SJSA1 (cell line): ENCODE measurements around the gene ANKRD44. TPM values are rescaled to one million over a fixed set of nuclear protein-coding genes. Genes with fewer than 3 reads are reported as not detected.
"Not testable (repeated sequence)": the region's sequence is repeated elsewhere in the genome, so short reads cannot be mapped to it uniquely, and the experiment has no call there.

ENCODE experiments used
- DNase-seq, 2 experiments: peaks; one replicate each; pipeline ENCODE4 v3.0.0-alpha.2; 2015 to 2020; ENCODE audit warnings: low spot score in 2 of 2, low read depth in 1 of 2
- H3K27ac ChIP-seq: fragments of 250-450 bp; sonication (Bioruptor Pico); 2 replicates; pipeline ENCODE4 v1.5.1; 2020; ENCODE audit warnings: mild to moderate bottlenecking, moderate library complexity
- H3K27me3 ChIP-seq: fragments of 250-450 bp; sonication (Bioruptor Pico); replicated peaks from 2 replicates; pipeline ENCODE4 v1.5.1; 2020; ENCODE audit warnings: mild to moderate bottlenecking, moderate library complexity
- H3K36me3 ChIP-seq: fragments of 250-450 bp; sonication (Bioruptor Pico); 2 replicates; pipeline ENCODE4 v1.5.1; 2020; ENCODE audit warnings: mild to moderate bottlenecking
- H3K4me1 ChIP-seq: fragments of 250-450 bp; sonication (Bioruptor Pico); replicated peaks from 2 replicates; pipeline ENCODE4 v1.6.1; 2021; ENCODE audit warnings: mild to moderate bottlenecking
- H3K4me3 ChIP-seq: fragments of 250-450 bp; sonication (Bioruptor Pico); 2 replicates; pipeline ENCODE4 v1.5.1; 2020; ENCODE audit warnings: mild to moderate bottlenecking
- H3K9me3 ChIP-seq: fragments of 250-450 bp; sonication (Bioruptor Pico); replicated peaks from 2 replicates; pipeline ENCODE4 v1.5.1; 2020; ENCODE audit warnings: mild to moderate bottlenecking
- total RNA-seq: library from RNA; depleted of rRNA; stranded (reverse); fragments of >200 nt; shearing (Covaris generic); gene quantifications from 2 replicates; pipeline ENCODE4 v1.2.3, GENCODE V29; 2014

The ANKRD44 gene
- total RNA-seq, 1 experiment from 2014 or later: 15.5 TPM

DNA sequence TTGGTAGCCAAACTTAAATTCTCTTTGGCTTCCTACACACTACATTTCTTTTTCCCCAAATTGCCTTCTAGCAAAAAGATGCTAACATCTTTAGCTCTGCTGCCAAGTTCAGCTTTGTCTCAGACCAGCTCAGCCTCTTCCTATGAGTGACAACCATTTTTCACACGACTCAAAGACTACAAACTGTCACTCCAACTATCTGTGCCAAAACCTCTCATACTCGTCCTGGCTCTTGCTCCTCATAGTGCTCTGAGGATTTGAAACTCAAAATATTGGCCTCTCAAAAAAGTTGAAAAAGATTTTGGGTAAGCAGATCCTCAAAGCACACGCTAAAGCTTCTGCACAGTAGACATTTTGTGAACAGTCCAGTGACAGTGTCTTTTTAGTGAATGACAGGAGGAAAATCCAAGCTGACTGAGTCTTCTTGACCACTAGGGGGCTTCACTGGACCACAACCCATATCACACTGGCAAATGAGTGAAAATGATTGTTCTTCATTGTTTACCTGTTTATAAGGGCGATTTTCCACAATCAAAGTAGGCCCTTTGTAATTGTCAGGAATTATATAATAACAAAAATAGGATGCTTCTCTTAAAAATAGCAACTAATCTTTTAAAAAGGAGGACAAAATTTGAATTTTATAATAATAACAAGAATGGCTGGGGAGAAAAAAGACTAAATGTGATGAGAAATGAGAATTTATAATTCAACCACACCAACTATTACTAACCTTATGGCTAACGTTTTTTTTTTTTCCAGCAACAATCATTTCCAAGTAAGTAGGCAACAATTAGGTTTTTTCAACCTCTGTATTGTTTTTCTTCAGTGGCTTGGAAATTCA, 298.6 kb downstream of the ANKRD44 start:
- Histone ChIP-seq H3K4me3 (no peak overlapping the region), H3K27me3 (no peaks in the 10 kb centered on the region; the same call in 1 of the 2 replicates), H3K4me1 (no peaks in the 10 kb centered on the region), H3K9me3 (no peaks in the 10 kb centered on the region), H3K27ac (no peak overlapping the region), H3K36me3 (no peaks in the 10 kb centered on the region)
- peak in 1 of 2 experiments; percentile 41 for DNase-seq

GRCh38 chr2:197011021-197011417, 299.6 kb downstream of the ANKRD44 start:
- Histone ChIP-seq H3K27me3 (no peaks in the 10 kb centered on the region; the same call in 1 of the 2 replicates), H3K4me1 (no peaks in the 10 kb centered on the region), H3K36me3 (no peaks in the 10 kb centered on the region), H3K4me3 (no peak overlapping the region), H3K27ac (no peak overlapping the region), H3K9me3 (no peaks in the 10 kb centered on the region)
- DNase-seq: no peak

DNA sequence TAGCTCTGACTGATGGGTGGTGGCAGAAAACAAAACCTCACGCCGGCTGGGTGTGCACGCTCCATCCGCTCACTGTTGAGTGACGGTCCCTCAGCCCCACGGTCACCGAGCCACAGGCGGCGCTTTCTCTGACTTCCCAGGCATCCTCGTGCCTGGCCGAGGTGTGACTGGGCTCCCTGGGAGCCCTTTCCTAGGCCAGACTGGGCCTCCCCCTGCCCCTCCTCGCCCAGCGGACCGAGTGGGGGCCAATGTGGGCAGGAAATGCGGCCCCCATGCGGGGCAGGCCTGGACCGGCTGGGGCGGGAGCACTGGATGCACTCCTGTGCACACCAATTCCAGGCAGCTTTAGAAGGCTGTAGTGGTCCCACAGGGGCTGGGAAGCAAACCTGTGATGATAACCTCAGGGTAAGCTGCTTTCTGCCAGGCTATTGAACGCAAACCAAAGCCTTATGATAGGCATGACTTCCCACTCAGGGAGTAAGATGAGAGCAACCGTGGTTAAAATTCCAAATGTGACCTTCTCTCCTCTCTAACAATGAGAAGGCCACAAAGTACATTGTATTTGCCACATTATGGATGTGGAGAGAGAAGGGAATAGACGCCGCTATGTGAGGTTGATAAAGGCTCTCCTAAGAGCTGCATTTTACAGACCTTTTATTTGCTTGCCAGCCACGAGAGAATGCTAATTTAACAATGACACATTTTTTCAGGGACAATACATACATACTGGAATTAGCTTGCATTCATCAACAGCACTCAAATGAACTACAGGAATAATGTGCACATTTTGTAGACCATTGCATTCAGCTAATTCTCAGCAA, 300.2 kb downstream of the ANKRD44 start:
- Histone ChIP-seq H3K27me3 (no peaks in the 10 kb centered on the region; the same call in 1 of the 2 replicates), H3K36me3 (no peaks in the 10 kb centered on the region), H3K27ac (no peak overlapping the region), H3K4me1 (no peaks in the 10 kb centered on the region), H3K4me3 (no peak overlapping the region), H3K9me3 (no peaks in the 10 kb centered on the region)
- no peak for DNase-seq

DNA sequence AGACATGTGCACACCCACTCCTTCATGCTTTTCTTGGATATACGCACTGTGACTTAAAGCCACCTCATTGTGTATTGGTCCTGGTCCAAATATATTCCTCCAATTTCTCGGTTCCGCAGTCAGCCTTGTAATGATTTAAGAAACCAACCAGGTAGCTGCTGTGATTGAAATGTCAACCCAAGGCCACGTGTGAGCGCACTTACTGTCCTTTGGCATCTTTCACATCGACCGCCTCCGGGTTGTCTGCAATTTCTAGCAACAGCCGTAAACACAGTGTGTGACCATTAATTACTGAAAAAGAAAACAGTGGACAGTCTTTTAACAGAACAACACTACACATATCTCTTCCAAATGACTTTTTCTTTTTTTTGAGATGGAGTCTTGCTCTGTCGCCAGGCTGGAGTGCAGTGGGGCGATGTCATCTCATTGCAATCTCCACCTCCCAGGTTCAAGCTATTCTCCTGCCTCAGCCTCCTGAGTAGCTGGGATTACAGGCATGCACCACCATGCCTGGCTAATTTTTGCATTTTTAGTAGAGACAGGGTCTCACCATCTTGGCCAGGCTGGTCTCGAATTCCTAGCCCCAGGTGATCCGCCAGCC, 301.7 kb downstream of the ANKRD44 start:
- not testable (repeated sequence) for H3K4me3 ChIP-seq, H3K36me3 ChIP-seq, H3K9me3 ChIP-seq, H3K4me1 ChIP-seq, DNase-seq, H3K27ac ChIP-seq, H3K27me3 ChIP-seq

GRCh38 chr2:197007716-197008628, 302.6 kb downstream of the ANKRD44 start:
- Histone ChIP-seq H3K4me1 (no peaks in the 10 kb centered on the region), H3K36me3 (no peaks in the 10 kb centered on the region), H3K27me3 (no peaks in the 10 kb centered on the region; the same call in 1 of the 2 replicates), H3K27ac (no peak overlapping the region), H3K9me3 (no peaks in the 10 kb centered on the region), H3K4me3 (no peak overlapping the region)
- no peak for DNase-seq

GRCh38 chr2:197001921-197002320, 308.7 kb downstream of the ANKRD44 start:
- no peaks in the 10 kb centered on the region for H3K4me1 ChIP-seq
- H3K27ac ChIP-seq: no peak overlapping the region
- H3K36me3 ChIP-seq: peaks cover 6% of the 10 kb centered on the region; the same call in 1 of the 2 replicates
- H3K9me3 ChIP-seq: no peaks in the 10 kb centered on the region
- no peak overlapping the region for H3K4me3 ChIP-seq
- no peaks in the 10 kb centered on the region for H3K27me3 ChIP-seq
- DNase-seq: no peak

- Histone ChIP-seq H3K9me3 (no peaks in the 10 kb centered on the region), H3K36me3 (peaks cover 6% of the 10 kb centered on the region; the same call in 1 of the 2 replicates), H3K27me3 (no peaks in the 10 kb centered on the region), H3K4me1 (no peaks in the 10 kb centered on the region), H3K27ac (no peak overlapping the region), H3K4me3 (no peak overlapping the region)
- DNase-seq: no peak
These were observed 314.7 kb downstream of the ANKRD44 start for GRCh38 chr2:196995757-196996314.

GRCh38 chr2:196994764-196995163, 315.8 kb downstream of the ANKRD44 start:
- H3K4me1 ChIP-seq: no peaks in the 10 kb centered on the region

DNA sequence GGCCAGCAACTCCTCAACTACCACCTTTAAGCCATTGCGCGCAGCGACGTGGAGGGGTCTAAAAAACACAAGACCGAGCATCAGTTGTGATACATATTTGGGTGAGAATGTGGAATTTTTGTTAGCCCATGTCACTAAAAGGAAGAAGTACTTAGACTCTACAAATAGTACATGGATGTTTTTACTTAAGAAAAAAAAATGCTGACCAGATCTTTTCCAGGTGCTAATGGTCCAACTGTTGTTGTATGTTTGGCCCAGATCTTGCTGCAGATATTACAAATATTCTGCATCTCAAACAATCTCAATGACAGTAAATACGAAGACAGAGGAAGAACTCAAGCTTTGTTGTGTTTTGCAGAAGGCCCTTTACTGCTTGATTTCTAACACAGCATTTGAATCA, 317.0 kb downstream of the ANKRD44 start:
- Histone ChIP-seq H3K4me1 (peaks cover 2% of the 10 kb centered on the region), H3K4me3 (no peak overlapping the region)
- DNase-seq: no peak

More at GRCh38 chr2:196994764-196995163, 315.8 kb downstream of the ANKRD44 start:
- H3K27me3 ChIP-seq: no peaks in the 10 kb centered on the region
- no peaks in the 10 kb centered on the region for H3K9me3 ChIP-seq
- no peak overlapping the region for H3K27ac ChIP-seq
- no peak overlapping the region for H3K4me3 ChIP-seq
- DNase-seq: no peak
- peaks cover 6% of the 10 kb centered on the region; the same call in 1 of the 2 replicates for H3K36me3 ChIP-seq

GRCh38 chr2:196992466-196992865, 318.1 kb downstream of the ANKRD44 start:
- no peak for DNase-seq
- H3K4me3 ChIP-seq: no peak overlapping the region
- H3K27me3 ChIP-seq: no peaks in the 10 kb centered on the region
- peaks cover 10% of the 10 kb centered on the region for H3K4me1 ChIP-seq
- H3K27ac ChIP-seq: no peak overlapping the region
- no peaks in the 10 kb centered on the region for H3K9me3 ChIP-seq
- H3K36me3 ChIP-seq: no peaks in the 10 kb centered on the region

More for the DNA sequence above, 317.0 kb downstream of the ANKRD44 start:
- H3K36me3 ChIP-seq: peaks cover 6% of the 10 kb centered on the region; the same call in 1 of the 2 replicates
- H3K27ac ChIP-seq: no peak overlapping the region
- H3K9me3 ChIP-seq: no peaks in the 10 kb centered on the region
- H3K27me3 ChIP-seq: no peaks in the 10 kb centered on the region

DNA sequence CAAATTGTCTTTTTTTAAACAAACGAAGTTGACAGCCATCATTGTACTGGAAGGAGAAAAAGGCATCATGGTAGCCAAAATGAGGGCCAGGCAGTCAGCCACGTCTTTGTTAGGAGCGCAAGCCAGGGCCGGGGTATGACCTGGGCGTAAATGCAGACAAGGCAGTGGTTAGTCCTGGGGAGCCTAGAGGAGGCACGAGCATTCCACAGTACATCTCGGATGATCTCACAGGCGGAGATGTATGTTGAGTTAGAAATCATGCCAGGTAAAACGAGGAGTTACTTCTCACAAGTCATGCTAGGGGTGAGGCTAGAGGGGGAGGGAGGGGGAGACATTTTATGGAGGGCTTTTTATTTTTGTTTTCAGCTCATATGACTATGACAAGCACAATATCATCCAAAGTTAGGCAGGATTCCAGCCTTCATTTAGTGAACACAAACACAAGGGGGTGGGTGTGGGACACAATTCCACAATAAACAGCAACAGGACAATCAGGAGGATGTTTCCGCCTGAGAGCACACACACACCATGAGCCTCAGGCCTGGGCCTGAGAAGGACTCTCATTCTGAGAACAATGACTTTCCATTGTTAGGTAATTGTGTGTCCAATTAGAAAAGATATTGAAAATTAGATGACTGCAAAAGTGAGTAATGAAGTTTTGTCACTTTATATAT, 319.7 kb downstream of the ANKRD44 start:
- H3K4me1 ChIP-seq: peaks cover 17% of the 10 kb centered on the region
- no peak for DNase-seq
- H3K4me3 ChIP-seq: no peak overlapping the region
- no peaks in the 10 kb centered on the region for H3K36me3 ChIP-seq
- no peak overlapping the region for H3K27ac ChIP-seq
- no peaks in the 10 kb centered on the region for H3K27me3 ChIP-seq
- H3K9me3 ChIP-seq: no peaks in the 10 kb centered on the region

GRCh38 chr2:196990092-196990491, 320.5 kb downstream of the ANKRD44 start:
- no peak overlapping the region for H3K4me3 ChIP-seq
- no peak for DNase-seq
- no peaks in the 10 kb centered on the region for H3K9me3 ChIP-seq
- no peaks in the 10 kb centered on the region for H3K27me3 ChIP-seq
- H3K36me3 ChIP-seq: no peaks in the 10 kb centered on the region
- peaks cover 17% of the 10 kb centered on the region for H3K4me1 ChIP-seq
- no peak overlapping the region for H3K27ac ChIP-seq
